Liver (tissue), 9 donors: ENCODE results near the gene CACNA2D1. TPM values are rescaled to one million over a fixed set of nuclear protein-coding genes. Genes with fewer than 3 reads are reported as not detected.

Experiments used
- DNase-seq: peaks from one replicate; pipeline ENCODE4 v3.0.0-alpha.2; 2017; ENCODE audit warnings: low spot score
- H3K27ac ChIP-seq, 2 donors: one replicate each; pipeline ENCODE4 v1.7.0; 2013; ENCODE audit warnings: inconsistent platforms in 2 of 2, low read length in 2 of 2, control low read depth in 1 of 2, low read depth in 1 of 2, mild to moderate bottlenecking in 1 of 2
- H3K27me3 ChIP-seq, 4 donors: one replicate each; pipeline versions ENCODE4 v1.6.1 to v1.7.0; 2013; ENCODE audit warnings: low read length in 3 of 4, inconsistent platforms in 1 of 4, mild to moderate bottlenecking in 1 of 4, moderate library complexity in 1 of 4; ENCODE audit not compliant: control insufficient read depth in 4 of 4, insufficient read depth in 4 of 4
- H3K36me3 ChIP-seq, 4 donors: one replicate each; pipeline versions ENCODE4 v1.6.1 to v1.7.0; 2013; ENCODE audit warnings: low read length in 3 of 4, mild to moderate bottlenecking in 3 of 4, low read depth in 1 of 4, moderate library complexity in 1 of 4; ENCODE audit not compliant: control insufficient read depth in 4 of 4, insufficient read depth in 3 of 4
- H3K4me1 ChIP-seq, 4 donors: one replicate each; pipeline versions ENCODE4 v1.6.1 to v1.7.0; 2013; ENCODE audit warnings: low read length in 3 of 4, mild to moderate bottlenecking in 3 of 4, moderate library complexity in 1 of 4; ENCODE audit not compliant: control insufficient read depth in 4 of 4, insufficient read depth in 4 of 4
- H3K4me3 ChIP-seq, 3 donors: one replicate each; pipeline versions ENCODE4 v1.6.1 to v1.7.0; 2013; ENCODE audit warnings: low read length in 3 of 3, control low read depth in 1 of 3, low read depth in 1 of 3, mild to moderate bottlenecking in 1 of 3
- H3K9ac ChIP-seq, 2 donors: one replicate each; pipeline ENCODE4 v1.7.0; 2013; ENCODE audit warnings: low read length in 2 of 2, mild to moderate bottlenecking in 2 of 2, moderate library complexity in 2 of 2, control low read depth in 1 of 2, low read depth in 1 of 2
- H3K9me3 ChIP-seq, 4 donors: one replicate each; pipeline versions ENCODE4 v1.6.1 to v1.7.0; 2013; ENCODE audit warnings: low read length in 3 of 4; ENCODE audit not compliant: control insufficient read depth in 4 of 4
- ATF3 ChIP-seq: IDR thresholded peaks from 2 replicates; pipeline ENCODE4 v1.6.1; 2016; ENCODE audit warnings: antibody characterized with exemption
- EGR1 ChIP-seq, 2 donors: IDR thresholded peaks; 2 replicates each; pipeline ENCODE4 v1.6.1; 2016 to 2018; ENCODE audit warnings: antibody characterized with exemption in 2 of 2, low read depth in 2 of 2
- FOXA1 ChIP-seq: IDR thresholded peaks from 2 replicates; pipeline ENCODE4 v1.6.1; 2016; ENCODE audit warnings: antibody characterized with exemption
- FOXA2 ChIP-seq: IDR thresholded peaks from 2 replicates; pipeline ENCODE4 v1.6.1; 2016; ENCODE audit warnings: antibody characterized with exemption
- GABPA ChIP-seq, 2 donors: IDR thresholded peaks in 1 of 2; conservative IDR thresholded peaks in 1 of 2; 2 replicates each; pipeline ENCODE4 v1.6.1; 2016; ENCODE audit warnings: antibody characterized with exemption in 2 of 2, mild to moderate bottlenecking in 1 of 2, moderate library complexity in 1 of 2
- HNF4A ChIP-seq, 2 donors: conservative IDR thresholded peaks; 2 replicates each; pipeline ENCODE4 v1.6.1; 2016; ENCODE audit warnings: antibody characterized with exemption in 2 of 2, mild to moderate bottlenecking in 2 of 2
- HNF4G ChIP-seq: IDR thresholded peaks from 2 replicates; pipeline ENCODE4 v1.6.1; 2016; ENCODE audit warnings: antibody characterized with exemption
- JUND ChIP-seq, 2 donors: IDR thresholded peaks; 2 replicates each; pipeline ENCODE4 v1.6.1; 2016; ENCODE audit warnings: antibody characterized with exemption in 2 of 2
- MAX ChIP-seq: IDR thresholded peaks from 2 replicates; pipeline ENCODE4 v1.6.1; 2016; ENCODE audit warnings: antibody characterized with exemption
- NR2F2 ChIP-seq: IDR thresholded peaks from 2 replicates; pipeline ENCODE4 v1.6.1; 2016; ENCODE audit warnings: antibody characterized with exemption
- RAD21 ChIP-seq, 2 donors: IDR thresholded peaks; 2 replicates each; pipeline ENCODE4 v1.6.1; 2016; ENCODE audit warnings: antibody characterized with exemption in 2 of 2, mild to moderate bottlenecking in 2 of 2
- RXRA ChIP-seq, 2 donors: IDR thresholded peaks; 2 replicates each; pipeline ENCODE4 v1.6.1; 2017 to 2018; ENCODE audit warnings: antibody characterized with exemption in 2 of 2, mild to moderate bottlenecking in 1 of 2
- SP1 ChIP-seq: IDR thresholded peaks from 2 replicates; pipeline ENCODE4 v1.6.1; 2018; ENCODE audit warnings: antibody characterized with exemption, mild to moderate bottlenecking
- TAF1 ChIP-seq: conservative IDR thresholded peaks from 2 replicates; pipeline ENCODE4 v1.6.1; 2016; ENCODE audit warnings: antibody characterized with exemption, mild to moderate bottlenecking
- YY1 ChIP-seq: IDR thresholded peaks from 2 replicates; pipeline ENCODE4 v1.6.1; 2016; ENCODE audit warnings: antibody characterized with exemption, mild to moderate bottlenecking
- WGBS: extraction: QIAGEN DNeasy Blood & Tissue Kit; methylation state at CpG from one replicate; pipeline ENCODE4 v1.1.7; 2013; 5-methylcytosine and 5-hydroxymethylcytosine counted together
- polyA plus RNA-seq, 2 donors: library from polyadenylated mRNA; stranded (reverse) in 1 of 2; unstranded in 1 of 2; fragments of 200-250 nt in 1 of 2; fragments of >200 nt in 1 of 2; fragmentation: Nextera tagmentation in 1 of 2; extraction: Ambion mirVana in 1 of 2; gene quantifications; one replicate each; pipeline versions ENCODE4 v1.2.1 to v1.2.3, GENCODE V29; 2013 to 2015
- total RNA-seq, 2 donors: library from RNA; depleted of rRNA; stranded (reverse); fragments of >200 nt; gene quantifications; one replicate each; pipeline ENCODE4 v1.2.3, GENCODE V29; 2014
- TF ChIP-seq, protein P1 (sequence below): IDR thresholded peaks from 2 replicates; pipeline ENCODE4 v1.6.1; 2016; ENCODE audit warnings: antibody characterized with exemption
- TF ChIP-seq, protein P2 (sequence below): IDR thresholded peaks from 2 replicates; pipeline ENCODE4 v1.6.1; 2016; ENCODE audit warnings: antibody characterized with exemption, mild to moderate bottlenecking
- TF ChIP-seq, protein P3 (sequence below): fragments of 150-350 bp; IDR thresholded peaks from 2 replicates; pipeline ENCODE4 v1.5.1; 2017; ENCODE audit warnings: improper control_type of control experiment, low read depth, low read length; ENCODE audit not compliant: missing input control
- donor health status: healthy.
- donor health status: healthy.
- donor health status: healthy.
- donor health status: healthy.
- donor health status: healthy.

Gene CACNA2D1
- total and polyA plus RNA-seq, 4 donors: 0.42 to 2.3 (median 0.94) TPM

- 80% methylated on average over 3 of the region's 3 CpGs for WGBS
- DNase-seq: no peak
- H3K9ac ChIP-seq: no peak overlapping the region
- no peak overlapping the region for H3K27ac ChIP-seq
- H3K27me3 ChIP-seq: peaks cover 0 to 12% (median 2%) of the 10 kb centered on the region in 4 donors
- TF ChIP-seq RXRA (IDR thresholded peaks at IDR 0.05): no peak
- no peak for TF ChIP-seq SP1
- TF ChIP-seq GABPA (IDR thresholded peaks at IDR 0.05 in 1 of 2, conservative IDR thresholded peaks at IDR 0.05 in 1 of 2): no peak
- no peak for TF ChIP-seq HNF4A (conservative IDR thresholded peaks at IDR 0.05)
- TF ChIP-seq TAF1: no peak
- no peak for TF ChIP-seq NR2F2
- no peak for TF ChIP-seq EGR1 (IDR thresholded peaks at IDR 0.05; ENCODE audit: low read depth in 2 of 2)
- TF ChIP-seq FOXA2: no peak
- TF ChIP-seq JUND (IDR thresholded peaks at IDR 0.05): no peak
- no peak for TF ChIP-seq RAD21 (IDR thresholded peaks at IDR 0.05)
- TF ChIP-seq, protein P1, sequence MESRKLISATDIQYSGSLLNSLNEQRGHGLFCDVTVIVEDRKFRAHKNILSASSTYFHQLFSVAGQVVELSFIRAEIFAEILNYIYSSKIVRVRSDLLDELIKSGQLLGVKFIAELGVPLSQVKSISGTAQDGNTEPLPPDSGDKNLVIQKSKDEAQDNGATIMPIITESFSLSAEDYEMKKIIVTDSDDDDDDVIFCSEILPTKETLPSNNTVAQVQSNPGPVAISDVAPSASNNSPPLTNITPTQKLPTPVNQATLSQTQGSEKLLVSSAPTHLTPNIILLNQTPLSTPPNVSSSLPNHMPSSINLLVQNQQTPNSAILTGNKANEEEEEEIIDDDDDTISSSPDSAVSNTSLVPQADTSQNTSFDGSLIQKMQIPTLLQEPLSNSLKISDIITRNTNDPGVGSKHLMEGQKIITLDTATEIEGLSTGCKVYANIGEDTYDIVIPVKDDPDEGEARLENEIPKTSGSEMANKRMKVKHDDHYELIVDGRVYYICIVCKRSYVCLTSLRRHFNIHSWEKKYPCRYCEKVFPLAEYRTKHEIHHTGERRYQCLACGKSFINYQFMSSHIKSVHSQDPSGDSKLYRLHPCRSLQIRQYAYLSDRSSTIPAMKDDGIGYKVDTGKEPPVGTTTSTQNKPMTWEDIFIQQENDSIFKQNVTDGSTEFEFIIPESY: no peak
- no peak for TF ChIP-seq FOXA1
- TF ChIP-seq, protein P2, sequence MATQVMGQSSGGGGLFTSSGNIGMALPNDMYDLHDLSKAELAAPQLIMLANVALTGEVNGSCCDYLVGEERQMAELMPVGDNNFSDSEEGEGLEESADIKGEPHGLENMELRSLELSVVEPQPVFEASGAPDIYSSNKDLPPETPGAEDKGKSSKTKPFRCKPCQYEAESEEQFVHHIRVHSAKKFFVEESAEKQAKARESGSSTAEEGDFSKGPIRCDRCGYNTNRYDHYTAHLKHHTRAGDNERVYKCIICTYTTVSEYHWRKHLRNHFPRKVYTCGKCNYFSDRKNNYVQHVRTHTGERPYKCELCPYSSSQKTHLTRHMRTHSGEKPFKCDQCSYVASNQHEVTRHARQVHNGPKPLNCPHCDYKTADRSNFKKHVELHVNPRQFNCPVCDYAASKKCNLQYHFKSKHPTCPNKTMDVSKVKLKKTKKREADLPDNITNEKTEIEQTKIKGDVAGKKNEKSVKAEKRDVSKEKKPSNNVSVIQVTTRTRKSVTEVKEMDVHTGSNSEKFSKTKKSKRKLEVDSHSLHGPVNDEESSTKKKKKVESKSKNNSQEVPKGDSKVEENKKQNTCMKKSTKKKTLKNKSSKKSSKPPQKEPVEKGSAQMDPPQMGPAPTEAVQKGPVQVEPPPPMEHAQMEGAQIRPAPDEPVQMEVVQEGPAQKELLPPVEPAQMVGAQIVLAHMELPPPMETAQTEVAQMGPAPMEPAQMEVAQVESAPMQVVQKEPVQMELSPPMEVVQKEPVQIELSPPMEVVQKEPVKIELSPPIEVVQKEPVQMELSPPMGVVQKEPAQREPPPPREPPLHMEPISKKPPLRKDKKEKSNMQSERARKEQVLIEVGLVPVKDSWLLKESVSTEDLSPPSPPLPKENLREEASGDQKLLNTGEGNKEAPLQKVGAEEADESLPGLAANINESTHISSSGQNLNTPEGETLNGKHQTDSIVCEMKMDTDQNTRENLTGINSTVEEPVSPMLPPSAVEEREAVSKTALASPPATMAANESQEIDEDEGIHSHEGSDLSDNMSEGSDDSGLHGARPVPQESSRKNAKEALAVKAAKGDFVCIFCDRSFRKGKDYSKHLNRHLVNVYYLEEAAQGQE: no peak
- TF ChIP-seq, protein P3, sequence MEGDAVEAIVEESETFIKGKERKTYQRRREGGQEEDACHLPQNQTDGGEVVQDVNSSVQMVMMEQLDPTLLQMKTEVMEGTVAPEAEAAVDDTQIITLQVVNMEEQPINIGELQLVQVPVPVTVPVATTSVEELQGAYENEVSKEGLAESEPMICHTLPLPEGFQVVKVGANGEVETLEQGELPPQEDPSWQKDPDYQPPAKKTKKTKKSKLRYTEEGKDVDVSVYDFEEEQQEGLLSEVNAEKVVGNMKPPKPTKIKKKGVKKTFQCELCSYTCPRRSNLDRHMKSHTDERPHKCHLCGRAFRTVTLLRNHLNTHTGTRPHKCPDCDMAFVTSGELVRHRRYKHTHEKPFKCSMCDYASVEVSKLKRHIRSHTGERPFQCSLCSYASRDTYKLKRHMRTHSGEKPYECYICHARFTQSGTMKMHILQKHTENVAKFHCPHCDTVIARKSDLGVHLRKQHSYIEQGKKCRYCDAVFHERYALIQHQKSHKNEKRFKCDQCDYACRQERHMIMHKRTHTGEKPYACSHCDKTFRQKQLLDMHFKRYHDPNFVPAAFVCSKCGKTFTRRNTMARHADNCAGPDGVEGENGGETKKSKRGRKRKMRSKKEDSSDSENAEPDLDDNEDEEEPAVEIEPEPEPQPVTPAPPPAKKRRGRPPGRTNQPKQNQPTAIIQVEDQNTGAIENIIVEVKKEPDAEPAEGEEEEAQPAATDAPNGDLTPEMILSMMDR: no peak
- no peak for TF ChIP-seq ATF3
- no peak for TF ChIP-seq HNF4G
- no peak for TF ChIP-seq YY1
- no peak for TF ChIP-seq MAX
- H3K36me3 ChIP-seq: no peaks in the 10 kb centered on the region
- peaks cover 4 to 16% (median 8%) of the 10 kb centered on the region in 4 donors for H3K4me1 ChIP-seq
- H3K9me3 ChIP-seq: no peaks in the 10 kb centered on the region
- no peak overlapping the region for H3K4me3 ChIP-seq
These were observed 1.7 kb upstream of the CACNA2D1 start for GRCh38 chr7:82445271-82445670.
